Neural cell (in vitro differentiated cells): ENCODE results near the gene ABCA4. TPM values are rescaled to one million over a fixed set of nuclear protein-coding genes. Genes with fewer than 3 reads are reported as not detected.

Source experiments
- H2AFZ ChIP-seq: fragments of 200-600, 300-800 bp; sonication (generic), shearing (Covaris generic); 2 replicates; pipeline ENCODE4 v1.6.0; 2014; ENCODE audit warnings: low read depth, mild to moderate bottlenecking, antibody characterized with exemption, low read length, moderate library complexity
- H3F3A ChIP-seq: fragments of 200-600 bp; shearing (Covaris generic); 2 replicates; pipeline ENCODE4 v1.6.1; 2016; ENCODE audit warnings: mild to moderate bottlenecking, moderate library complexity, mixed read lengths, antibody characterized with exemption, low read length; ENCODE audit not compliant: insufficient read depth, poor library complexity, severe bottlenecking
- H3K27ac ChIP-seq: fragments of 200-600, 300-800 bp; sonication (generic), shearing (Covaris generic); 2 replicates; pipeline ENCODE4 v1.5.1; 2014; ENCODE audit warnings: mild to moderate bottlenecking, low read length, moderate library complexity
- H3K27me3 ChIP-seq: fragments of 300-800, 200-600 bp; sonication (generic), shearing (Covaris generic); 2 replicates; pipeline ENCODE4 v1.6.0; 2014; ENCODE audit warnings: mild to moderate bottlenecking, low read depth, low read length, moderate library complexity; ENCODE audit not compliant: insufficient read depth
- H3K36me3 ChIP-seq: fragments of 300-800, 200-600 bp; sonication (generic), shearing (Covaris generic); 2 replicates; pipeline ENCODE4 v1.5.1; 2014; ENCODE audit warnings: mild to moderate bottlenecking, antibody characterized with exemption, low read length, moderate library complexity; ENCODE audit not compliant: insufficient read depth
- H3K4me2 ChIP-seq: fragments of 300-800, 200-600 bp; sonication (generic), shearing (Covaris generic); 2 replicates; pipeline ENCODE4 v1.6.0; 2014; ENCODE audit warnings: mild to moderate bottlenecking, low read length
- H3K4me3 ChIP-seq: fragments of 300-800, 200-600 bp; sonication (generic), shearing (Covaris generic); 2 replicates; pipeline ENCODE4 v1.5.1; 2014; ENCODE audit warnings: mild to moderate bottlenecking, low read length, moderate library complexity
- H3K79me2 ChIP-seq: fragments of 200-600 bp; shearing (Covaris generic); replicated peaks from 2 replicates; pipeline ENCODE4 v1.6.0; 2014; ENCODE audit warnings: mild to moderate bottlenecking, low read length, moderate library complexity; ENCODE audit not compliant: insufficient read depth
- H3K9ac ChIP-seq: fragments of 300-800, 200-600 bp; sonication (generic), shearing (Covaris generic); 2 replicates; pipeline ENCODE4 v1.6.1; 2016; ENCODE audit warnings: mild to moderate bottlenecking, low read length, mixed read lengths
- H3K9me2 ChIP-seq: fragments of 200-600 bp; shearing (Covaris generic); 2 replicates; pipeline ENCODE4 v1.6.1; 2016; ENCODE audit warnings: mild to moderate bottlenecking, low read length, mixed read lengths; ENCODE audit not compliant: insufficient read depth
- H3K9me3 ChIP-seq: fragments of 200-600, 300-800 bp; sonication (generic), shearing (Covaris generic); 2 replicates; pipeline ENCODE4 v1.6.1; 2016; ENCODE audit warnings: mild to moderate bottlenecking, mixed run types, low read length, moderate library complexity, mixed read lengths
- H4K20me1 ChIP-seq: fragments of 200-600 bp; shearing (Covaris generic); 2 replicates; pipeline ENCODE4 v1.6.1; 2016; ENCODE audit warnings: mild to moderate bottlenecking, mixed run types; ENCODE audit not compliant: insufficient read depth
- CTCF ChIP-seq: fragments of 450-650 bp; IDR thresholded peaks from 2 replicates; pipeline ENCODE4 v1.5.1; 2014; ENCODE audit warnings: antibody characterized with exemption, mild to moderate bottlenecking, moderate library complexity; ENCODE audit not compliant: poor library complexity, severe bottlenecking
- EP300 ChIP-seq: fragments of 450-650 bp; conservative IDR thresholded peaks from 2 replicates; pipeline ENCODE4 v1.6.1; 2014; ENCODE audit warnings: antibody characterized with exemption, mild to moderate bottlenecking, moderate library complexity; ENCODE audit not compliant: poor library complexity, severe bottlenecking
- EZH2 ChIP-seq: fragments of 200-600, 300-800 bp; shearing (Covaris generic), sonication (generic); IDR thresholded peaks from 2 replicates; pipeline ENCODE4 v1.6.1; 2014; ENCODE audit warnings: antibody characterized with exemption, low read length, borderline replicate concordance, mild to moderate bottlenecking; ENCODE audit not compliant: insufficient read depth, poor library complexity, severe bottlenecking
- MXI1 ChIP-seq: fragments of 450-650 bp; conservative IDR thresholded peaks from 2 replicates; pipeline ENCODE4 v1.6.1; 2014; ENCODE audit warnings: antibody characterized with exemption, mild to moderate bottlenecking; ENCODE audit not compliant: poor library complexity, severe bottlenecking
- POLR2AphosphoS5 ChIP-seq: IDR thresholded peaks from 2 replicates; pipeline ENCODE4 v1.6.1; 2012
- RAD21 ChIP-seq: fragments of 450-650 bp; conservative IDR thresholded peaks from 2 replicates; pipeline ENCODE4 v1.6.1; 2014; ENCODE audit warnings: antibody characterized with exemption, mild to moderate bottlenecking, moderate library complexity
- SMC3 ChIP-seq: fragments of 450-650 bp; conservative IDR thresholded peaks from 2 replicates; pipeline ENCODE4 v1.6.1; 2014; ENCODE audit warnings: antibody characterized with exemption, mild to moderate bottlenecking, moderate library complexity; ENCODE audit not compliant: poor library complexity
- TAF1 ChIP-seq: IDR thresholded peaks from 2 replicates; pipeline ENCODE4 v1.6.1; 2012; ENCODE audit warnings: low read depth
- polyA plus RNA-seq: library from polyadenylated mRNA; depleted of rRNA; stranded (reverse); fragments of >200 nt; gene quantifications from 2 replicates; pipeline ENCODE4 v1.2.3, GENCODE V29; 2014
- TF ChIP-seq, protein P1 (sequence below): IDR thresholded peaks from 2 replicates; pipeline ENCODE4 v1.6.1; 2012; ENCODE audit warnings: borderline replicate concordance

Gene ABCA4
- polyA plus RNA-seq, 1 donor from 2014 or later: not detected

GRCh38 chr1:93997756-93998155, 123.2 kb downstream of the ABCA4 start (continued):
- TF ChIP-seq MXI1: no peak

DNA sequence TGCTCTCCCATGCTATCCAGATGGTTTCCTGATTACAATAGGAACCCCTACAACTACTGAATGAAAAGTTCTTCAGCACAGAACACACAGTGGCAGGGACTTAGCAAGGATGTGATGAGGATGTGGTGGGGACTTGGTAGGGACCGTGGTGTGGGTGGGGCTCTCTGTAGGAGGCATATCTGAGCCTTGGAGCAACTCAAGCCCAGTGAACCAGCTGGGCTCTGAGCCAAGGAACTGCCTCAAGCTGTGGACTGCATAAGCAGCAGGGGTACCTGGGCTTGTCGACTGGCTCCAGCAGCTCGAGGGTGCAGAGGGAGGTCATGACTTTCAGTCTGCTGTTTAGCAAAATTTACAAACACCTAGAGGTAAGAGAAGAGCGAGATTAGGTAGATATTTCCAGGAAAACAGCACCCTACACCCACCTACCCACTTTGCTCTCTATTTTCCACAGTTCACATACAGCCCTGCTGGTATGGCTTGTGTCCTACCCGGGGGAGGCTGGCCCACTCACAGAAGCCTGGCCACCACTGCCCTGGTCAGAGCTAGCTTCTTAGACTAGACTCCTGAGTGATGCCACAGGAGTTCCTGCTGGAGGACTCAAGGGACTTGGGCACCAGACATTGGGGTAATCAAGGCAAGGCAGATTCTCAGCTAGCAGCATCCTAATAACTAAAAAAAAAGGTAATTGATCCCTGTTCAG, 125.0 kb downstream of the ABCA4 start:
- no peak overlapping the region for H3K4me3 ChIP-seq
- H3K9ac ChIP-seq: no peak overlapping the region
- TF ChIP-seq SMC3 (no peak), TAF1 (no peak), MXI1 (no peak), RAD21 (no peak), EP300 (no peak), EZH2 (no peak), CTCF (no peak), POLR2AphosphoS5 (no peak)
- TF ChIP-seq, protein P1, sequence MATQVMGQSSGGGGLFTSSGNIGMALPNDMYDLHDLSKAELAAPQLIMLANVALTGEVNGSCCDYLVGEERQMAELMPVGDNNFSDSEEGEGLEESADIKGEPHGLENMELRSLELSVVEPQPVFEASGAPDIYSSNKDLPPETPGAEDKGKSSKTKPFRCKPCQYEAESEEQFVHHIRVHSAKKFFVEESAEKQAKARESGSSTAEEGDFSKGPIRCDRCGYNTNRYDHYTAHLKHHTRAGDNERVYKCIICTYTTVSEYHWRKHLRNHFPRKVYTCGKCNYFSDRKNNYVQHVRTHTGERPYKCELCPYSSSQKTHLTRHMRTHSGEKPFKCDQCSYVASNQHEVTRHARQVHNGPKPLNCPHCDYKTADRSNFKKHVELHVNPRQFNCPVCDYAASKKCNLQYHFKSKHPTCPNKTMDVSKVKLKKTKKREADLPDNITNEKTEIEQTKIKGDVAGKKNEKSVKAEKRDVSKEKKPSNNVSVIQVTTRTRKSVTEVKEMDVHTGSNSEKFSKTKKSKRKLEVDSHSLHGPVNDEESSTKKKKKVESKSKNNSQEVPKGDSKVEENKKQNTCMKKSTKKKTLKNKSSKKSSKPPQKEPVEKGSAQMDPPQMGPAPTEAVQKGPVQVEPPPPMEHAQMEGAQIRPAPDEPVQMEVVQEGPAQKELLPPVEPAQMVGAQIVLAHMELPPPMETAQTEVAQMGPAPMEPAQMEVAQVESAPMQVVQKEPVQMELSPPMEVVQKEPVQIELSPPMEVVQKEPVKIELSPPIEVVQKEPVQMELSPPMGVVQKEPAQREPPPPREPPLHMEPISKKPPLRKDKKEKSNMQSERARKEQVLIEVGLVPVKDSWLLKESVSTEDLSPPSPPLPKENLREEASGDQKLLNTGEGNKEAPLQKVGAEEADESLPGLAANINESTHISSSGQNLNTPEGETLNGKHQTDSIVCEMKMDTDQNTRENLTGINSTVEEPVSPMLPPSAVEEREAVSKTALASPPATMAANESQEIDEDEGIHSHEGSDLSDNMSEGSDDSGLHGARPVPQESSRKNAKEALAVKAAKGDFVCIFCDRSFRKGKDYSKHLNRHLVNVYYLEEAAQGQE: no peak
- no peaks in the 10 kb centered on the region for H3F3A ChIP-seq
- no peaks in the 10 kb centered on the region for H3K27me3 ChIP-seq
- H3K36me3 ChIP-seq: no peaks in the 10 kb centered on the region
- H4K20me1 ChIP-seq: no peaks in the 10 kb centered on the region
- H3K9me3 ChIP-seq: no peaks in the 10 kb centered on the region
- H3K79me2 ChIP-seq: no peaks in the 10 kb centered on the region
- H2AFZ ChIP-seq: no peak overlapping the region
- no peak overlapping the region for H3K27ac ChIP-seq
- no peaks in the 10 kb centered on the region for H3K9me2 ChIP-seq
- H3K4me2 ChIP-seq: no peak overlapping the region

DNA sequence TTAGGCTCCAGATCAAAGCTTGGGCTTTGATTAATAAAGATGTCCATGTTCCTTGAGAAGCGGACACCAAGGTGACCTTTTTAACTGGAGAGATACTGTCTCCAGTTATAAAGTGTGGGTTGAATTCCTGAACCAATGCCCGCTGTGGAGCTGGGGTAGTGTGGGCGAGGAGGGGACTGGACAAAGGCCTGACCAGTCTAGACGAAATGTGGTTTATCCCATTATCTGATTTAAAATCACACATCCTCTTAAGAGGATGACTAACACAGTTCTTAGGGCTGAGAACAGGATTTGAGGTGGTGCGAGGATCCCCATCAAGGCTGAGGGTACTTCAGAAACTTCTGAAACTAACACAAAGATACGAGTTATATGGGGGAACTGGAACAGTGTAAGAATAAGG, 127.2 kb downstream of the ABCA4 start:
- Histone ChIP-seq H4K20me1 (no peaks in the 10 kb centered on the region), H3K4me2 (no peak overlapping the region)

More for the DNA sequence above, 127.2 kb downstream of the ABCA4 start:
- Histone ChIP-seq H3K79me2 (no peaks in the 10 kb centered on the region), H3K27me3 (no peaks in the 10 kb centered on the region), H3K27ac (no peak overlapping the region), H3K4me3 (no peak overlapping the region), H3K36me3 (no peaks in the 10 kb centered on the region), H2AFZ (no peak overlapping the region), H3K9ac (no peak overlapping the region), H3K9me2 (no peaks in the 10 kb centered on the region), H3K9me3 (no peaks in the 10 kb centered on the region), H3F3A (no peaks in the 10 kb centered on the region)
- TF ChIP-seq, protein P1: no peak
- TF ChIP-seq CTCF (no peak), EP300 (no peak), TAF1 (no peak), POLR2AphosphoS5 (no peak), SMC3 (no peak)
